Colon (tissue), 2 donors: Measurements from ENCODE around the gene ARHGEF10L.

Experiments used
- FAIRE-seq: peaks from 2 replicates; lab custom pipeline; 2012; peaks lifted over from hg19 to GRCh38; lab: Jason Lieb, UNC
- donor health status: control.
- donor health status: control.

Gene ARHGEF10L

DNA sequence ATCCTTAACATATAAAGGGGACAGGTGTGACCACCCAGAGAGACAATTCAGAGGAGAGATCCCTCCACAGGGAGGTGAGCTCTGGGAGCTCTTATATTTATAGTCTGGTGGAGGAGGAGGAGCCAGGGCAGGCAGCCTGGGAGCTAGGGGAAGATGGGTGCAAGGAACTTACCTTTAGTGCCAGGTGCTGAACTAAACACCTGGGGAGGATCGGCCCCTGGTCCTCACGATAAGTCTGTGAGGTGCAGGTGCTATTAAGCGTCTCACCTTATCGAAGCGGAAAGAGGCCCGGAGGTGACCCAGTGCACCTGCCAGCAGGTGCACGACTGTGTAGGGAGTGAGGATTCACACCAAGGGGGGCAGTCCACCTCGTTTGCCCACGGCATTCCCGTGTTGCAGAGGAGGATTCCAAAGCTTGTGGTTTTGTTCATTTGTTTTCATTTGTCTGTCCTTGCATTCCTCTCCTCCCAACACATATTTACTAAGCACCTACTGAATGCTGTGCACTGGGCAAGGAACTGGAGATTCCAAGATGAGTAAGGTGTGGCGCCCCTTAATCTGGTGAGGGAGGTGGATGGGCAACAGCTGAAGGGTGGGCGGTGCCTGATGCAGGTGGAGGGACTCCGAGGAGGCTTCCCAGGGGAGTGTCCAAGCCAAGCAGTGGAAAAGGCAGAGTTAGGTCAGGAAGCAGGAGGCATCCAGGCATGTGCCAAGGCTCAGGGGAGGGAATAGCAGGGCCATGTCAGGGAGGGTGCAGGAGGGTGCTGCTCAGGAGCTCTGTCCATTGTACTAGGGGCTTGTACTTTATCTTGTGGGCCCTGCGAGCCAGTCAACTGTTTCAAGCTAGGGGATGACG is 11.5 kb downstream of the ARHGEF10L start:
- no peak for FAIRE-seq

DNA sequence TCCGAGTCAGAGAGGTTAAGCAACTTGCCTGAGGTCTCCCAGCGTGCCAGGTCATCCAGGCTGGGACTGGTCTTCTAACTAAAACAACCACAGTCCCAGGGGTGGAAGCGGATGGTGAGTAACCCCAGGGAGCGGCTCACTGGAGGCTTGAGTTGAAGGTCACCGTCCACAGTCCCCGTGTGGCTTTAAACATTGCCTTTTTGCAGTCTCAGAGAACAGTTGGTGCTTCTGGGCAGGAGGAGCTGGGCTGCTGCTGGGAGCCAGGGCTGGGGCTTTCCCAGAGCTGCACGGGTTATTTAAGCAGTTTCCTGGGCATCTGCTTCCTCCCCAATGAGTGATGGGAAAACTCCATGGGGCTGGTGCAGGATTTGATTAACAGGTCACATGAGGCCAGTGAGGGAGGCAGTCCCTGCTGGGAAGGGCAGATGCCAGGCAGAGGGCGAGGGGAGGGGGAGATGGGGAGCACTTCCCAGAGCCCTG is 12.3 kb downstream of the ARHGEF10L start:
- FAIRE-seq, result no peak

DNA sequence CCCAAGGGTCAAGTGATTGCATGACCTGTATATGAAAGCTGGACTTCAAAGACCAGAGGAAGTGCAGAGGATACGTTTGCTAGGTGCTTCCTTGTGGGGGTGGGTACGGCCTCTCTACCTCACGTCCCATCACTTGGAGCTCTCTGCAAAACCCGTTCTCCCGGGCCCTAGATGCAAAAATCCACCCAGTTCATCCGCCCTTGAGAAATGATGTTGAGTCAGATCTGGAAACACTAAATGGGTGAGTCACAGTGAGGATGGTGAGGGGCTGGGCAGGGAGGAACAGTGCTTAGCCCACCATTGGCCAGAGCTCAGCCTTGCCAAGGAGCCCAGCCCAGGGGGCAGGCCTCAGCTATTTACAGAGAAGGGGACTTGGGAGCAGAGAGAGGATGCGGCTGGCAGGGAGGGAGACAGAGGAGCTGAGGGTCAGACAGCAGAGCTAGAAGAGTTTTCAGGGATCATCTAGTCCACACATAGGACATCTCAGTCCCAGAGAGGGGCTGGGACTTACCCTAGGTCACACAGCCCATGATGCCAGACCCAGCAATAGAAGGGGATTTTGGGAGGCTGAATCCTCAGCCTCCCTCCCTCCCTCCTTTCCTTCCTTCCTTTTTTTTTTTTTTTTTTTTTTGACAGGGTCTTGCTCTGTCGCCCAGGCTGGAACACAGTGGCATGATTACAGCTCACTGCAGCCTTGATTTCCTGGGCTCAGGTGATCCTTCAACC is 14.6 kb downstream of the ARHGEF10L start:
- no peak for FAIRE-seq

DNA sequence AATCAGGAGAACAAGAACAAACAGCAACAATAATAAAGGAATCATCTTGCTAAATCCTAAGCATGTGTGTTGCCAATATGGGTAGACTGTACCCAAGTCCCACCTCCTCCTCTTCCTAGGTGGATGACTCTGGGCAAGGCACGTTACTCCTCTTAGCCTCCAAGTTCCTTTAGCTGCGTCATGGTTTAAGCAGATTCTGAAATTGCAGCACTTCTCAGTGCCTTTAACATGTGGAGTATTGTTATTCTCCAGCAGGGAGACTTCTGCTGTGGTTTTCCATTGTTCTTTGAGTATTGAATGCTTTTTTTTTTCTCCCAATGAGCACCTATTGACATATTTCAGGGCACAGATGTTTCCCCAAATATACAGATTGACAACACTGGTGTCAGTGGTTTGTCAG is 15.5 kb downstream of the ARHGEF10L start:
- FAIRE-seq, result no peak

DNA sequence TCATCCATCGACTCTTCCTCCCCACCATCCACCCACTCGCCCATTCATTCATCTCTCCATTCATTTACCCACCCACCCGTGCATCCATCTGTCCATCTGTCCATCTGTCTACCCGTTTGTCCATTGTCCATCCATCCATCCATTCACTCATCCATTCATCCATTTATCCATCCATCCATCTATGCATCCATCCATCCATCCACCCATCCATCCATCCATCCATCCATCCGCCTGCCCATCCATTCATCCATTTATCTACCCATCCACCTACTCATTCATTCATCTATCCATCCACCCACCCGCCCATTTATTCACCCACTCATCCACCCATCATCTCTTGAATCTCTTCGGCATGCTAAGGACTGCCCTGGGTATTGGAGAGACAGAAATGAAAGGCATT is 18.5 kb downstream of the ARHGEF10L start:
- no peak for FAIRE-seq

DNA sequence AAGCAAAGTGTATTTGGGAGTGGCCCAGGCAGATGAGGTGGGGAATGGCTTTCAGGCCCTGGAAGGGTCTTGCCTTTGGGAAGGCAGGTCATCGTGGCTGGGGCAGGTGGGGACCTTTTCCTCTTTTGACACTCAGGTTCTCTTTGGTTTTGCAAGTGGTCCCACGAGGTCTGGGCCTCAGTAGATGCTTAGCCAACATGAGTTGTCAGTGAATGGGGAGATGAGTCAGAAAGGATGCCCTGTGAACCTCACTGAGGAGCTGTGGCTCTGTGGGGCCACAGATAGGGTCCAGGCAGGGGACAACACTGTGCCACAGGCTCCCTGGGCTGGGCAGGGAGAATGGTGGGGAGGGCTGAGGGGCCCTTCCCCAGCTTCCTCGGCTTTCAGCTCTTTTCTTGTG is 19.0 kb downstream of the ARHGEF10L start:
- FAIRE-seq, result no peak

DNA sequence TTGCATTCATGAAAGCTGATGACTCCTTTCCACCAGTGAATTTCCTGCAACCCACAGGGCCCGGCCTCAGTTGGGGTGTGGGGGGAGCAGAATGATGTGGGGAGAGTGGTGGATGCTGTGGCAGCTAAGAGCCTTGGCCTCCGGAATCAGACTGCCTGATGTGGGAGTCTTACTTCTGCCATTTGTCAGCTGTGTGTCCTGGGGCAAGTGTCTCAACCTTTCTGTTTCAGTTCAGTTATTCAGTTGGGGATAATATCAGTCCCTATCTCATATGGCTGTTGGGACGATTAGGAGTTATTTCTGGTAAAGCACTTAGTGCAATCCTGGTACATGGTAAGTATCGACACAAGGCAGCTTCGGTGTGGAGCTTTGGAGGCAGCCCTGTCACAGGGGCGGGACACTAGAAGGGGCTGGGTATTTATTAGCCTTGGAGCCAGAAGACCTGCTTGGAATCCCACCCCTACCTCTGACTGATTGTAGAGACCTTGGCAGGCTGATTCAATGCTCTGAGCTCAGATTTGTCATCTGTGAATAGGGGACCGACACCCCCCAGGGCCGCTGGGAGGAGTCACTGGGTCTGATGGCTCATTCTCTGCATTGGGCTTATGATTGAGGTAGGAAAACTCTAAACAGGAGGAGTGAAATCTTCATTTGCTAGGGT is 19.6 kb downstream of the ARHGEF10L start:
- no peak for FAIRE-seq

DNA sequence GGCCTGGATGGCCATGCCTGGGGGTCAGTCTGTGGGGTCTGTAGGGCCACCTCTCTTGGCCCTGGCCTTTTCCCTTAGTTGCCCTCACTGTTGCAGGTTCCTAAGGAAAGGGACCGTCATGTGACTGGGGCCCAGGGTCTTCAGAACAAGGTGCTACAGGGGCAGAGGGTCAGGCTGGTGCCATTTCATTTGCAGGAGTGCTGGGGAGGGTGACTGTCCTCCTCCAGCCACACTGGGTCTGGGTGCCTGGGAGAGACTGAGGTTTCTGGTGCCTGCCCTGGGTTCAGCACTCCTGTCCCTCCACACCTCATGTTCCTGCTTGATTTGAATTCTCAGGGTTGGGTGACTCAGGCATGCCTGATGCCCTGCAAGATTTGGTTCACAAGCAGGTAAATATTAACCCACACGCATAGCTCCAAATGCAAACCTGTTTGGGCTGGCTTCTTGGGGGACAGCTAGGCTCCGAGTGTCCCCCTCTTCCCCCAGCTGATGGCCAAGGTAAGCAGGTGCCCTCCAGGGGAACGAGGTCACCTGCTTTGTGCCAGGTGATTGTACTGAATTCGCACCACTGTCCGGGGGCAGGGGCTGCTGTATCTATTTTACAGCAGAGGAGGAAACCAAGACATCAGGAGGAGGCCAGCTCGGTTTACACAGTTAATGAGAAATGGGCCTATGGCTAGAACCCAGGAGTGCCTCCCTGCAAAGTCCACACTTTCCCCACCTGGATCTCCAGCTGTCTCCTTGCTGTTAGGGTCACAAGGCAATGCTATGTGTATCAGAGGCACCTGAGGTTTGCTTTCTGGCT is 20.3 kb downstream of the ARHGEF10L start:
- no peak for FAIRE-seq

DNA sequence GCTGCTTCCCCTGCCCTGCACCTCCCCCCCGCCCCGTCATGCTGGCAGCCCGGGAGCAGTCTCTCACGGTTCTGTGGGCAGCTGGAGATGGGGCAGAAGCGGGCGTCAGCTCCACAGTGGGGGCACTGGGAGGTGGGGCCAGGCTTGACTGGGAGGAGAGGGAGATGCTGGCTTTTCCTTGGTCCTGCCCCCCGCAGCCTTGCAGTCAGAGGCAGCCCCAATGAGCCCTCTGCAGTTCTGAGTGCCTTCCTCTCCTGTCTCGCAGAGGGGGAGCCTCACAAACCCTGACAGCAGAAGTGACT is 21.7 kb downstream of the ARHGEF10L start:
- FAIRE-seq, result no peak

DNA sequence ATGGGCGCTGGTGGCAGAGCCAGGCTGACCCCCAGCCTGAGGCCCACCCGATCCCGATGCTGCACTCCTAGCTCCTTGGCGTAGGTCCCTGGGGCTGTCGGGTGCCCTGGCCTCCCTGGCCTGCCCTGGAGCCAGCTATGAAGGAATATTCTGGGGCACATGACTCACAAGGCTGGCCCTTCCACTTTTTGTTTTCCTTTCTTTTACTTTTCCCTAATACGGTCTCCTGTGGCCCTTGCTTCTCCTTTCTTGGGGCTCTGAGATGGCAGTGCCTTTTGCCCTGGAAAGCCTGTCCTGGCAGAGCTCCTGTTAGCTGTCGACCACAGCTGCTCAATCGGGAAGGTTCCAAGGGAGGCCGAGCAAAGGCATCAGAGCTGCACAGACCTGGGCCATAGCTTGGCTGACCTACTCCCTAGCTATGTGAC is 22.1 kb downstream of the ARHGEF10L start:
- no peak for FAIRE-seq

DNA sequence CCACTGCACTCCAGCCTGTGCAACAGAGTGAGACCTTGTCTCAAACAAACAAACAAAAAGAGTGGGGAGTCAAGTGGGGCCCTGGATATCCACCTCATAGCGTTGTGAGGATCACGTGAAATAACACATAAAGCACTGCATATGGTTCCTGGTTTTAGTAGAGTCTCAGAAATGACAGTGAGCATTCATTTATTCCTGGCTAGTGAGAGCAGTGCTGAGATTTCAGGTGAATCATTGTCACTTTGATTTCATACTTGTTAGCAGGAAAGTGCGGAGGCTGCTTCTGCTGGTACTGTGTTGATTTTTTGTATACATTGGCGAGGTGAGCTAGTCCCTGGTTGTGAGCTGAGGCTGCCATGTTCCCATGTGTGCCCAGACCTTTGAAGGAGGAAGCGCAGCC is 22.9 kb downstream of the ARHGEF10L start:
- FAIRE-seq, result no peak

DNA sequence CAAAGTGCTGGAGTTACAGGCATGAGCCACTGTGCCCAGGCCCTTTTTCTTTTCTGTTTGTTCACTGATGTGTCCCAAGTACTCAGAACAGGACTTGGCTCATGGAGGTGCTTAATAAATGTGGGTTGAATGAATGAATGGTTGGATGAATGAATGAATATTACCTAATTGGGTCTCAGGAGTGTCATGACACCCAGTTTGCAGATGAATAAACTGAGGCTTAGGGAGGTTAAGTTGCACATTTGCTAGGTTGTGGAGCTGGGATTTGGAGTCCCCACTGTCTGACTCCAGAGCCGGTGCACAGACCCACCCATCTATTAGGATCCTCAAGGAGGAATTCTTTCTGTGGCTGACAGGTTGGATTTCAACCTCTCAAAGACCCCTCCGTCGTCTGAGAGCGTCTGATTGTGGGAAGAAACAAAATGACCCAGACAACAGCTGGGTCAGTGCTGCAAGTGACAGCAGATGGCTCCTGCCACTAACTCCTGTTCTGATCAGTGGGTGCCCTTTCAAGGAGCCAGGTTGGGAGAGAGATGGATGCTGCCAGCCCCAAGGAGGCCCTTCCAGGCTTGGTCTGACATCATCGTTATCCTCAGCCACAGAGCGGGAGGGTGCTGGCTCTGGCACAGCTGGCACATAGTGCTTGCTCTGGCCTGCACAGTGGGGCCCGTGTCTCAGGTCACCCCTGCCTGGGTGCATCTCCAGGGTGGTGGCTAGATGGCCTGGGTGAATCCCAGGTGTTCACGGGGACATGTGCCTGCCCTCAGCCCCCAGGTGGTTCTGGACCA is 24.2 kb downstream of the ARHGEF10L start:
- FAIRE-seq, result no peak

DNA sequence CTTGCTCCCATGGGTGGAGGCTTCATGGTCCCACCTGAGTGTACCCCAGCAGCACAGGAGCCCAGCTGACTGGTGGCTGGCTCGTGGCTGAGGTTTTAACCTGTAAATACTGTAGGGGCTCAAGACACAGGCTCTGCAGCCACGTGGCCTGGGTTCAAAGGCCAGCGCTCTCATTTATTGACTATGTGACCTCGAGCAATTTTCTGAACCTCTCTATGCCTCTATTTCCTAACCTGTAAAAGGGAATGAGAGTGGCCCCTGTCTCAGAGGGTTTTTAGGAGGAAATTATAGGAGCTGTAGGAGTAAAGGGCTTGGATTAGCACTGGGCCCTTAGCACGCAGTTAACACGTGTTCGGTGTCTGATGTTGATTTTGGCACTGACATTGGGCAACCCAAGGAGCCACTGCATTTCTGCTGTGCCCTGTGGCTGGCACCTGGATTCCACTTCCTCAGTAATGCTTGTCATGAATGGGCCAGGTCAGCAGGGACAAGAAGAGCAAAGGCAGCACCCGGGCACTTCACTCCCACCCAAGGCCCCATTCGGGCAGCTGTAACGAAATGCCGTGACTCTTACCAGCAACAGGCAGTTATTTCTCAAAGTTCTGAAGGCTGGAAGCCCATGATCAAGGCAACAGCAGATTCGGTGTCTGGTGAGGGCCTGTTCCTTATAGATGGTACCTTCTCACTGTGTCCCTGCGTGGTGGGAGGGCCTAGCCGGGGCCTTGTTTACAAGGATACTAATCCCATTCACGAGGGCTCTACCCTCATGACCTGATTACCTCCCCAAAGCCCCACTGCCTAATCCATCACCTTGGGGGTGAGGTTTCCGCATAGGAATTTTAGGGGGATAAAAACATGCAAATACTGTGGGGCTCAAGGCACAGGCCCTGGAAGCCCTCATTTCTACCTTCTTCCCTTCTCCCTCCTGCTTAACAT is 25.2 kb downstream of the ARHGEF10L start:
- FAIRE-seq, result no peak

DNA sequence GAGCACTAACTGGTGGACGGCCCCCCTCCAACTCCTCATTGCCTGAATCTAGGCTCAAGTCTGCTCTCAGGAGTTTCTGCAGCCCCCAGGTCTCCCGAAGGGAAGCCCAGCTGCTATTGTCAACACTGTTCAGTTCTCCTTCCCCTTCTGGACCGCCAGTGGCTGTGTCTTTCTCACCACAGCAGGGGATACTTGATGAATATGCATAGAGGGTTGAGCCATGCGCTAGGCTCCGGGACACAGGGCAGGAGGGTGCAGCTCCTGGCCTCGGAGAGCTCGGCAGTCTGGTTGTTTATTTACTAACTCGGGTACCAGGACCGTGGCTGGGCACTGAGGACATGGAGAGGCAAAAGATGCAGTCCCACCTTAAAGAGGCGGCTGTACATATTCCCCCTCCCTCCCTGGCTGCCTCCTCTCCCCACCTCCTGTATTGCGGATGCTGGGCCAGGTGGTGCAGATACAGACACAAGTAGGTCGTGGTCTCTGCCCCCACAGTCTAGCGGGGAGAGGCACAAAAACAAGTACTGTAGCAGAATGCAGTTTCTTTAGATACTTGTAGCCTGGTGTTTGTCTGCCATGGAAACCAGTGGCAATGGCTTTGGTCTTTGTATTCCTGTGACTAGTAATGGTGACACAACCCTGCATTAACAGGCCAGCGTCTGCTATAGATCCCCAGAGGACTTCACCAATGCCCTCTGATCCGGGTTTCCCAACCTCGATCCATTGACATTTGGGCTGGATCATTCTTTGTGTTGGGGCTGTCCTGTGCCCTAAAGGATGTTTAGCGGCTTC is 26.2 kb downstream of the ARHGEF10L start:
- no peak for FAIRE-seq

DNA sequence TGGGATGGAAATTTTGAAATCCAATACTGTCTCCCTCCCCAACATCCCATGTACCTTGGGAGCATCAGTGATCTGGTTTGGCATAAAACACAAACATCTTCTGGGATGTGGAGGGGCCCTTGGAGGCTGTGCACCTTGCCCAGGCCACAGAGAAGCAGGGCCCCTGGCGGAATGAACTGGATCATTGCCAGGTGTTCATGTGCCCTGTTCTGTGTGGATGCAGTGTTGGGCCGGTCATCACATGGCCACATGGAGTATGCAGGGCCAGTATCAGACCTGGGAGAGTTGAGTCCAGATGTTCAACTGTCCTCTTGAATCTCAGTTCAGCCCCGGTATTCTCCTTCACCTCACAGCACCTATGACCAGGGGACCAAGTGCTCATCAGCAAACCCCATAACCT is 26.9 kb downstream of the ARHGEF10L start:
- no peak for FAIRE-seq

DNA sequence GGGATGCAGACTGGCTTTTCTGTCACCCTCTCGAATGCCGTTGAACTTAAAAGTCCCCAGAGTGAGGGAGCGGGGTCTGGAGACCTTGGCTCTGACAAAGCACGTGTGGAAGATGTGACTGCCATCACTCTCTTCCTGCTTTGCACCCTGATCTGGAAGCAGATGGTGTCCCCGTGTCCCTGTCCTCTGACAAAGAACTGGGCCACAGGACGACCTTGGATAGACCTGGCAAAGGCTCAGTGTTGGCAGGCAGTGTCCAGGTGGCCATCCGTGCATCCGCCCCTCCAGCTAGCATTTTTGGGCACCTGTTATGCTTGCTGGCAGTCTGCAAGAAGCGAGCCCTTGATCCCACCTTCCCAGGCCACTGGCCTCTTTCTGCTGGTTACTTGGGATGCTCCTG is 27.4 kb downstream of the ARHGEF10L start:
- no peak for FAIRE-seq

DNA sequence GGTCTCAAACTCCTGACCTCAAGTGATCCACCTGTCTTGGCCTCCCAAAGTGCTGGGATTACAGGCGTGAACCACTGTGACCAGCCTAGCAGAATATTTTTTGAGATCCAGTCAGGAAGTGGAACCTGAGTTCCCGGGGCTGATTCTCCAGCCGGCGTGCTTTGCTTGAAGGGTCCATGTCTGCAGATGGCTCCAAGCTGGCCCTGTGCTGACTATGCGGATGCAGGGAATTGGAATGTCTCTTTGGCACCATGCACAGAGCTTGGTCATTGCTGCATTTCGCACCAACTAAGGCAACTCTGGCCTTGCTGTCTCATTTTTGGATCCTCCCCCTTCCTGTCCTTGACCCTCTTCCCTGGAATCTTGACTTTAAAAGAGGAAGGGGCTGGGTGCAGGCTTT is 28.1 kb downstream of the ARHGEF10L start:
- no peak for FAIRE-seq

DNA sequence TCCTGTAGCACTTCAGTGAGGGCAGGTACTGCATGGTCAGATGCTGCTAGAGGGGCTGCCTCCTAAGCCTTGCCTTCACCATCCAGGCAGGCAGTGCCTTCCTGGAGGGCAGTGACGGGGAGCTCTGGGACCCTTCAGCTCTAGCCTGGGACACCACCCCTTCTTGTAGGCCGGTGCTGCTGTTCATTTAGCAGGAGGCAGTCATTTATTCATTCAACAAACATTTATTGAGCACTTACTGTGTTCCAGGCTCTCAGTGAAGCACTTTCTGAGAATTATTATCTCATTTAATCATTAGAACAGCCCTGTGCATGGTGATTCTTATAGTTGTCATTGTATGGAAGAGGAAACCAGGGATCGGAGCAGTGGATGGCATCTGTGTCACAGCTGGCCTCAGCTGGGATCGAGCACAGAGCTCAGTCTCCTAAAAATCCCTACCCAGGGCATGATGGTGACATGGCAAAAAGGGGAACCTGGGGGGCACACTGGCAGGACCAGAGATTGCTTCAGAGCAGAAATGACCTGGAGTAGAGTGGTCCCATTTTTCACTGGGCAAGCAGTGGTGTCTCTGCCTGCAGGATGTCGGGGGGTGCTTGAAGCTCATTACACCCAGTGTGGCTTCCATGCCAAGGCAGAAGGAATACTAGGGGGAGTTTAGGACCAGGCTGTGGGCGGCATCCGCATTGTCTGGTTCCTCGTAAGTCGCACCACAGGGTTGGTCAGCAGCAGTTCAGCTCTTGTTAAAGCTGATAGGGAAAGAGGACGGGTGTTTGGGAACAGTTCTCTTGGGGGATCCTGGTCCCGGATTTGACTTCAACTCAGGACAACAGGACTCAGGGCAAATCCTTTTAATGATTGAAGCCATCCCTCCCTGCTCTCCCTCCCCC is 28.8 kb downstream of the ARHGEF10L start:
- no peak for FAIRE-seq
